ENCODE results near the gene MYO9B. TPM values are rescaled to one million over a fixed set of nuclear protein-coding genes. Genes with fewer than 3 reads are reported as not detected.

Gene MYO9B
- total RNA-seq, 1 experiment from 2014 or later, result 58.6 TPM

GRCh38 chr19:17061205-17061604 is 14.4 kb upstream of the MYO9B start:
- no peak overlapping the region for H3K4me2 ChIP-seq (ENCODE audit: insufficient read depth, insufficient read length, low read length)

More at GRCh38 chr19:17061205-17061604, 14.4 kb upstream of the MYO9B start:
- Histone ChIP-seq H3T11ph (ENCODE audit: low read length) (no peak overlapping the region), H3K56ac (ENCODE audit: insufficient read length, low read depth, low read length) (no peak overlapping the region), H2BK20ac (ENCODE audit: low read depth, low read length, poor library complexity, severe bottlenecking) (no peak overlapping the region), H2BK5ac (ENCODE audit: insufficient read length, low read length) (no peak overlapping the region), H2BK15ac (ENCODE audit: low read depth, low read length) (no peak overlapping the region), H3K27me3 (ENCODE audit: insufficient read depth, low read length) (no peaks in the 10 kb centered on the region), H2BK12ac (ENCODE audit: insufficient read length, low read depth, low read length) (no peak overlapping the region), H3K79me2 (ENCODE audit: insufficient read depth, low read length) (peaks cover 4% of the 10 kb centered on the region; the same call in 1 of the 2 replicates), H3K23ac (ENCODE audit: insufficient read length, low read depth, low read length) (no peak overlapping the region), H3K18ac (ENCODE audit: insufficient read length, low read depth, low read length) (no peak overlapping the region), H4K8ac (replicated peaks; ENCODE audit: insufficient read length, low read depth, low read length) (no peak overlapping the region), H4K20me1 (ENCODE audit: control insufficient read depth, insufficient read depth, insufficient read length) (no peaks in the 10 kb centered on the region), H3K14ac (ENCODE audit: insufficient read depth, low read length) (no peak overlapping the region), H3K23me2 (ENCODE audit: insufficient read length, low read depth, low read length, poor library complexity, severe bottlenecking) (no peaks in the 10 kb centered on the region), H4K5ac (ENCODE audit: insufficient read length, low read depth, low read length) (no peak overlapping the region), H3K27ac (ENCODE audit: insufficient read length, low read depth, low read length) (no peak overlapping the region), H3K4me1 (ENCODE audit: insufficient read depth, low read length) (no peaks in the 10 kb centered on the region), H4K91ac (ENCODE audit: insufficient read length, low read depth, low read length) (no peak overlapping the region), H2AFZ (ENCODE audit: low read length) (no peak overlapping the region), H2BK120ac (ENCODE audit: low read depth, low read length, poor library complexity, severe bottlenecking) (no peak overlapping the region), H3K9ac (ENCODE audit: extremely low read depth, insufficient read length, low read length) (no peak overlapping the region), H3K4ac (ENCODE audit: low read depth, low read length) (no peak overlapping the region), H2AK5ac (ENCODE audit: insufficient read length, low read length) (no peak overlapping the region), H3K79me1 (ENCODE audit: insufficient read depth, low read depth, low read length, poor library complexity, severe bottlenecking) (no peaks in the 10 kb centered on the region), H3K9me3 (ENCODE audit: control insufficient read depth, low read depth, low read length) (peaks cover 19% of the 10 kb centered on the region)
- DNase-seq, result no peak
- H3K4me1 Mint-ChIP-seq, result no peaks in the 10 kb centered on the region
- H3K36me3 Mint-ChIP-seq (ENCODE audit: insufficient read depth in 1 of 3, low read depth in 3 of 3), result peaks cover 32 to 68% (median 39%) of the 10 kb centered on the region in 3 experiments
- H3K9me3 Mint-ChIP-seq, result no peaks in the 10 kb centered on the region
- no peaks in the 10 kb centered on the region for H3K27me3 Mint-ChIP-seq (ENCODE audit: low read depth)
- no peak overlapping the region for H3K27ac Mint-ChIP-seq
- WGBS (ENCODE audit: extremely low coverage, insufficient read length, low lambda C conversion rate), result no CpG with 5 or more reads among the region's 3 CpGs
- TF ChIP-seq CTCF (conservative IDR thresholded peaks at IDR 0.05), result no peak
- no peak overlapping the region for H3K4me3 Mint-ChIP-seq
